Tibial artery (tissue), 4 donors: Measurements from ENCODE around the gene C1orf21.

Source experiments
- DNase-seq, 2 donors: peaks; one replicate each; pipeline ENCODE4 v3.0.0-alpha.2; 2019
- H3K27ac ChIP-seq, 2 donors: fragments of 200-600 bp; sonication (generic) in 1 of 2; 1 replicate in 1 of 2; 2 replicates in 1 of 2; pipeline ENCODE4 v1.5.1; 2018 to 2019; ENCODE audit warnings: mild to moderate bottlenecking in 1 of 2
- H3K27me3 ChIP-seq, 2 donors: fragments of 200-600 bp; sonication (generic) in 1 of 2; one replicate each; pipeline versions ENCODE4 v1.5.1 to v1.6.0; 2016 to 2019
- H3K36me3 ChIP-seq, 3 donors: fragments of 200-600 bp; sonication (generic) in 2 of 3; one replicate each; pipeline ENCODE4 v1.5.1; 2016 to 2019; ENCODE audit warnings: mild to moderate bottlenecking in 2 of 3
- H3K4me1 ChIP-seq, 4 donors: fragments of 200-600 bp; sonication (generic) in 2 of 4; 1 replicate in 3 of 4; 2 replicates in 1 of 4; pipeline ENCODE4 v1.5.1; 2016 to 2019
- H3K4me3 ChIP-seq, 2 donors: fragments of 200-600 bp; sonication (generic) in 1 of 2; 1 replicate in 1 of 2; 2 replicates in 1 of 2; pipeline ENCODE4 v1.5.1; 2018 to 2019; ENCODE audit warnings: mild to moderate bottlenecking in 2 of 2
- H3K9me3 ChIP-seq, 3 donors: fragments of 200-600 bp; sonication (generic) in 1 of 3; one replicate each; pipeline ENCODE4 v1.5.1; 2016 to 2019
- CTCF ChIP-seq, 2 experiments: fragments of 200-600 bp in 1 of 2; fragments of 450-650 bp in 1 of 2; IDR thresholded peaks; one replicate each; pipeline ENCODE4 v1.5.1; 2017 to 2019; ENCODE audit warnings: antibody characterized with exemption in 2 of 2, mild to moderate bottlenecking in 1 of 2, moderate library complexity in 1 of 2
- intact Hi-C: fragments of 100-400 bp; cut with DNase I; formaldehyde crosslinking; loops from one replicate; pipeline ENCODE4 v1.15.0; 2023; ENCODE audit warnings: low total_unique reads

Gene C1orf21

GRCh38 chr1:184531296-184531695 lies 144.5 kb downstream of the C1orf21 start:
- Histone ChIP-seq H3K27ac (no peak overlapping the region), H3K4me3 (no peak overlapping the region), H3K9me3 (peaks cover 0 to 3% (median 0%) of the 10 kb centered on the region in 3 donors), H3K27me3 (no peaks in the 10 kb centered on the region), H3K36me3 (no peaks in the 10 kb centered on the region), H3K4me1 (peaks cover 0 to 6% (median 0%) of the 10 kb centered on the region in 4 donors)
- intact Hi-C loops: no loop called here
- no peak for TF ChIP-seq CTCF (IDR thresholded peaks at IDR 0.05)
- DNase-seq: no peak

GRCh38 chr1:184532199-184532598 lies 145.4 kb downstream of the C1orf21 start:
- H3K27ac ChIP-seq: no peak overlapping the region
- no peak overlapping the region for H3K4me3 ChIP-seq
- H3K9me3 ChIP-seq: peaks cover 0 to 7% (median 0%) of the 10 kb centered on the region in 3 donors
- H3K4me1 ChIP-seq: peaks cover 0 to 6% (median 0%) of the 10 kb centered on the region in 4 donors
- no peak for DNase-seq
- H3K36me3 ChIP-seq: no peaks in the 10 kb centered on the region
- no peaks in the 10 kb centered on the region for H3K27me3 ChIP-seq
- TF ChIP-seq CTCF (IDR thresholded peaks at IDR 0.05): no peak
- intact Hi-C loops: no loop called here

- no peak overlapping the region for H3K4me3 ChIP-seq
- DNase-seq: no peak
Measured at GRCh38 chr1:184533049-184533448, 146.2 kb downstream of the C1orf21 start.

GRCh38 chr1:184533915-184534314 lies 147.1 kb downstream of the C1orf21 start:
- intact Hi-C loops: no loop called here
- no peak for DNase-seq
- no peaks in the 10 kb centered on the region for H3K36me3 ChIP-seq
- H3K4me3 ChIP-seq: no peak overlapping the region
- peaks cover 0 to 10% (median 0%) of the 10 kb centered on the region in 3 donors for H3K9me3 ChIP-seq
- peaks cover 0 to 6% (median 0%) of the 10 kb centered on the region in 4 donors for H3K4me1 ChIP-seq
- no peak for TF ChIP-seq CTCF (IDR thresholded peaks at IDR 0.05)
- no peaks in the 10 kb centered on the region for H3K27me3 ChIP-seq
- no peak overlapping the region for H3K27ac ChIP-seq

More at GRCh38 chr1:184533049-184533448, 146.2 kb downstream of the C1orf21 start:
- TF ChIP-seq CTCF (IDR thresholded peaks at IDR 0.05): no peak
- H3K27ac ChIP-seq: no peak overlapping the region
- no peaks in the 10 kb centered on the region for H3K27me3 ChIP-seq
- intact Hi-C loops: no loop called here
- H3K36me3 ChIP-seq: no peaks in the 10 kb centered on the region
- H3K9me3 ChIP-seq: peaks cover 0 to 7% (median 0%) of the 10 kb centered on the region in 3 donors
- H3K4me1 ChIP-seq: peaks cover 0 to 6% (median 0%) of the 10 kb centered on the region in 4 donors

- intact Hi-C loops: no loop called here
- Histone ChIP-seq H3K27me3 (no peaks in the 10 kb centered on the region), H3K27ac (peak overlapping the region; percentile 47 to 63), H3K4me3 (no peak overlapping the region), H3K4me1 (peaks cover 0 to 6% (median 0%) of the 10 kb centered on the region in 4 donors), H3K9me3 (peaks cover 0 to 13% (median 0%) of the 10 kb centered on the region in 3 donors), H3K36me3 (no peaks in the 10 kb centered on the region)
- TF ChIP-seq CTCF (IDR thresholded peaks at IDR 0.05): no peak
- no peak for DNase-seq
Measured at GRCh38 chr1:184534690-184535089, 147.9 kb downstream of the C1orf21 start.
